Posterior vena cava (tissue), 2 donors: Measurements from ENCODE around the gene RAP1A. TPM values are rescaled to one million over a fixed set of nuclear protein-coding genes. Genes with fewer than 3 reads are reported as not detected.

Experiments used
- DNase-seq: peaks from one replicate; pipeline ENCODE4 v3.0.0-alpha.2; 2020; ENCODE audit warnings: low spot score
- intact Hi-C, 2 donors: fragments of 100-400 bp; cut with DNase I; formaldehyde crosslinking; loops; one replicate each; pipeline versions ENCODE4 v1.14.1 to v1.14.2; 2022 to 2023
- long read RNA-seq, 2 donors: library from polyadenylated mRNA; unstranded; transcript quantifications; one replicate each; pipeline ENCODE4 v2.0.0, GENCODE V29; 2020 to 2021
- total RNA-seq, 2 donors: library from RNA; stranded (reverse); fragmentation: NEBNext Ultra II Directional; extraction: Animal tissue kit (Norgen Biotek cat#: 25700); gene quantifications; one replicate each; pipeline ENCODE4 v1.2.1, GENCODE V29; 2021
- donor health status: DM: yes; HTN: yes; CAD: no.
- donor health status: DM: yes; HTN: yes; CAD: no.

The RAP1A gene
- 100 to 1,000 TPM; 187 to 227 TPM for total RNA-seq
- long read RNA-seq, donor 1, full-length matches to known transcripts, result 30 of 53 reads
- long read RNA-seq, donor 1, partial matches to known transcripts, result 7 of 53 reads
- long read RNA-seq, donor 1, other reads (novel, unspliced or antisense), result 16 of 53 reads
- long read RNA-seq, donor 2, full-length matches to known transcripts, result 103 of 132 reads
- long read RNA-seq, donor 2, partial matches to known transcripts, result 9 of 132 reads
- long read RNA-seq, donor 2, other reads (novel, unspliced or antisense), result 20 of 132 reads

DNA sequence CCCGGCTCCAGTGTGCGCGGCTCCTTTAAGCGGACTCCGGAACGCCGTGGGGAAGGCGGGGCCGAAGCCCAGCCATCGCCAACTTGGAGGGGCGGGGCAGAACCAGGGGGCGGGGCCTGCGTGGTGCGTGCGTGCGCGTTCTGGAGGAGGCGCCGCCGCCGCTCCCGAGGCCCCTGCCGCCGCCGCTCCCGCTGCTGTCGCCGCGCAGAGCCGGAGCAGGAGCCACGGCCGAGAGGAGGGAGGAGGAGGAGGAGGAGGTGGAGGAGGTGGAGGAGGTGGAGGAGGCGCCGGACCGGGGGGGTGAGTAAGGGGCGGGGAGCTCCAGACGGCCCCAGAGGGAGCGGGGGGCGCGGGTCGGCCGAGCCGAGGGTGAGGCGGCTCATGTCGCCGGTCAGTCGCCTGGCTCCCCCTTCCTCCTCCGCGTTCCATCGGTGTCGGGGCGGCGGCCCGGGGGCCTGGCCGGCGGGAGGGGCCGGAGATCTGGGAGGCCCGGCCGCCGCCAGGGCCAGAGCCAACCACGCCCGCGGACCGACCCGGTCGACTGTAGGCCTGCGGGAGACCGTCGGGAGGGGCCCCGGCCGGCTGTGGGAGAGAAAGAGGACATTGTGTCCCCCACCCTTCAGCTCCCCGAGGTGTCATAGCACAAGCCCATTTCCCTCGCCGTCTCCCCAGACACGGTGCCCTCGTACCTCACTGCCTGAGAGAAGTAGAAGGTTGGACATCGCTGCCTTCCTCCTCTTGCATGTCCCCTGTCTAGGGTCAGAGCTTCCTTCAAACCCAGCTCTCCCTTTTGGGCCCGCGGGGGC, at the start of gene RAP1A:
Gene RAP1A, plus strand, starts transcription at position 155 of the 806 bp plus-strand sequence. CDS start 71,572 bp downstream, outside the sequence.
- DNase-seq, result peak; percentile 98
- intact Hi-C loops, result no loop called here

DNA sequence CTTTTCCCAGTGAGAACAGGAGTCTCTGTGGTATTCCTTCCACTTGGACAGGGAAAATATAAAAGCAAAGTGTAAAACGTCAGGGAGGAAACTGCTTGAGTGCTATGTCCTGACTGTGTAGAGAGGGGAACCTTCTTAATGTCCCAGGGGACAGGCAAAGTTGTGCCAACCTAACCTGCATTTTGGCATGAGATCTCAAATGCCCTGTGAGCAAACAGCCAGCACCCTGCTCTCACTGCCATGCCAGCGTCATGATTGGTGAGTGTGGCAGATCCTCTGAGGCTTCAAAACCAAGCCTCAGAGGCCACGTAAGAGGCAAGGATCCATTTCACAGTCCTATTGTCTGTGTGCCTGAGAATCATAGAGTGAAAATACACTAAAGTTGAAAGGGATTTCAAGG, 49.7 kb upstream of the RAP1A start:
- no peak for DNase-seq
- intact Hi-C loops, result no loop called here

DNA sequence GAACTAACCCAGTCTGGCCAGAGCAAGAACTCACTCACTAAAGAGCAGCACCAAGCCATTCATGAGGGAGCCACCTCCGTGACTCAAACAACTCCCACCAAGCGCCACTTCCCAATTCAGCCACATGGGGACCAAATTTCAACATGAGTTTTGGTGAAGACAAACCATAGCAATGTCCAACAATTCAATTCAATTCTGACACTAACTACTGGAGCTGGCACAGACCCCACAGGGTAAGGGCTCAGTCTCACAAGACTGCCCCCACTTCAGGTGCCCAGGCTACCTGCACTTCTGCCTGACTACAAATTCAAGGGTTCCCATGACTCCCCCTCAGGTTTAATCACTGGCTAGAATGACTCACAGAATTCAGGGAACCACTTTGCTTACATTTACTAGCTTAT, 48.8 kb upstream of the RAP1A start:
- DNase-seq, result no peak
- intact Hi-C loops, result no loop called here

DNA sequence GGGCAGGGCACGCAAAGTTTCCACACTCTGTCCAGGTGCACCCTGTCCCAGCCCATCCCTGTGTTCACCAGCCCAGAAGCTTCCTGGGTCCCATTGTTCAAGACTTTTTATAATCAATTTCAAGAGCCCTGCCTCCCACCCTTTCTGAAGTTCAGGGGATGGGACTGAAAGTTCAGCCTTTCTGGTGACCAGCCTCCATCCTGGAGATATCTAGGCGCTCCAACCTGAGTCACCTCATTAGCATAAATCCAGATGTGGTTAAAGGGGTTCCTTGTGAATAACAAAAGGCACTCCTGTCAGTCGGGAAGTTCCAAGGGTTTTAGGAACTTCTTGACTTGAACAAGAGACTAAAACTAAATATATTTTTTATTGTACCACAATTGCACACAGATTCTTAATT, 48.4 kb upstream of the RAP1A start:
- intact Hi-C loops, result no loop called here
- no peak for DNase-seq

DNA sequence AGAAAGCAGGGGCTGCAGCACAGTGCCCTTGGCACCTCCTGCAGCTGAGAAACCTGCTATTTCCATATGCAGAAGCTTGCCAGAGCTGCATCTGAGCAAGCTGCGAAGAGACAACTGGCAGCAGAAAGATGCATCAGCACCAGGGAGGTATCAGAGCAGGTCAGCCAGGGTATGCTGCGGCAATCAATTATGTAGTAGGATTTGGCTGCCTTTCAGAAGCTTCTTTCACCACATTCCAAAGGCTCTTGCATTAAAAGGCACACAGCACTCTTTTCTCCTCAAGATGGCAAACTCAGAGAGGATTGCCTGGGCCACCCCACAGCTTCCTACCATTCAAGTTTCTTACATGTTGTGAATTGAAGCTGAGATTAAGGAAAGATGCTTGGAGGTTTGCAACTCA, 47.6 kb upstream of the RAP1A start:
- intact Hi-C loops, result no loop called here
- DNase-seq, result no peak

DNA sequence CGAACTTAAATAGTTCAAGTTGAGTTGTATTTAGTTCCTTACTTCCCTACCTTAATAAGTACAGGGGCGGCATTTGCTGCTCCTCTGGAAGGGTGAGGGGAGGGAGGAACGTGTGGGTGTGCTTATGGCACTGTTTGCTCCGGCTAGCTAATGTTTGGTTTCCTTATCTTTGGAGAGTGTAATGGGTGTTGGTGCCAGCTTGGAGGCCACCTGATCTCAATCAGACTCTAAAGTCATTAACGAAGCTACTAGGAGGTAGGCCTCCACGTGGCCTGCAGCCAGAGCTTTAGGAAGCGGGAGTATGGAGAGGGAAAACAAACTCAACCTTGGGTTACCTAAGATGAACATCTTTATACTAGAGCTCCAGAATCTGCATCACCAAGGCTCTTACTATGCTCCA, 43.0 kb upstream of the RAP1A start:
- DNase-seq, result no peak
- intact Hi-C loops, result no loop called here

DNA sequence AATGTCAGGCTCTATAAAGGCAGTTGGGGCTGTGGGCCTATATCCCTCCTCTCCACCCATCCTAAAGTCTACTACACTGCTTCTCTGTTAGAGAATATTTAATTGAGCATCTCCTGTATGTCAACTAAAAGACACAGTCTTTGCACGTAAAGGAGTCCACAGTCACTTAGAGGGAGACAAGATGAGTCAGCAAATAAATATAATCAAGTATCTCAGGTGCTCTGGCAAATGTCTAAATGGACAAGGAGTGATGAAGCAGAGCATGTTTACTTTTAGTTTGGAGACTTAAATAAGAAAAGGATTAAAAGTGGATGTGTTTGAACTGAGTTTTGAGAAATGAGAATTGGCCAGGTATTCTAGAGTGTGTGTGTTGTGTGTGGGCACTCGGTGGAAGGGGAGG, 41.8 kb upstream of the RAP1A start:
- intact Hi-C loops, result no loop called here
- no peak for DNase-seq

DNA sequence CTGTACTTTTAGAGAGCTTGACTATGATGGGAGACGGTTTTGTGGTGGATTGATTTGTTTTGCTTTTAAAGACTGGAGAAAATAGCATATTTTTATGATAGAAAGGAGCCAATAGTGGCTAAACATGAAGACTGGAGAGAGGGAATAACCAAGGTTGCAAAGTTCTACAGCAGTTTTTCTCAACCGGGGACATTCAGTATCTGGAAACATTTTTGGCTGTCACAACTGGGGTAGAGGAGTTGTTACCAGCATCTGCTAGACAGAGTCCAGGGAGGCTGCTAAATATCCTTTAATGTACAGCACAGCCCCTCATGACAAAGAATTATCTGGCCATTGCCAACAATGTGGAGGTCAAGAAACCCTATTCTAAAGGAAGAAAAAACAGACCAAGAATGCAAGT, 38.4 kb upstream of the RAP1A start:
- no peak for DNase-seq
- intact Hi-C loops, result no loop called here

DNA sequence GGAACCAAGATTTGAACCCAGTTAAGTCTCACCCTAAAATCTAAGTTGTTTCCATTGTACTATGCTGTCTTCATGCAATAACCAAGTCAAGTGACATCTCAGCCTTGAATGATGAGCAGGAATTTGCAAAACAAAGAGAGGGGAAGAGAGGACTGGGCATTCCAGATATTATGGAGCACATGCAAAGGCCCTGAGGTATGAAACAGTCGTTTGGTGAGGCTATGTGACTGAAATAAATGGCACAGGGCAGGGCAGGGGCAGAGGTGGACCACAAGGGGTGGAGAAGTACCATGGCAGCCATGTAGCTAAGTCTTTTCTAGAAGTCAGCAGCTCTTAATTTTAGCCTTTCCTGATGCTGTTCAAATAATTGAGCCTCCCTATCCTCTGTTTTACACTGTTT, 37.6 kb upstream of the RAP1A start:
- DNase-seq, result no peak
- intact Hi-C loops, result no loop called here

DNA sequence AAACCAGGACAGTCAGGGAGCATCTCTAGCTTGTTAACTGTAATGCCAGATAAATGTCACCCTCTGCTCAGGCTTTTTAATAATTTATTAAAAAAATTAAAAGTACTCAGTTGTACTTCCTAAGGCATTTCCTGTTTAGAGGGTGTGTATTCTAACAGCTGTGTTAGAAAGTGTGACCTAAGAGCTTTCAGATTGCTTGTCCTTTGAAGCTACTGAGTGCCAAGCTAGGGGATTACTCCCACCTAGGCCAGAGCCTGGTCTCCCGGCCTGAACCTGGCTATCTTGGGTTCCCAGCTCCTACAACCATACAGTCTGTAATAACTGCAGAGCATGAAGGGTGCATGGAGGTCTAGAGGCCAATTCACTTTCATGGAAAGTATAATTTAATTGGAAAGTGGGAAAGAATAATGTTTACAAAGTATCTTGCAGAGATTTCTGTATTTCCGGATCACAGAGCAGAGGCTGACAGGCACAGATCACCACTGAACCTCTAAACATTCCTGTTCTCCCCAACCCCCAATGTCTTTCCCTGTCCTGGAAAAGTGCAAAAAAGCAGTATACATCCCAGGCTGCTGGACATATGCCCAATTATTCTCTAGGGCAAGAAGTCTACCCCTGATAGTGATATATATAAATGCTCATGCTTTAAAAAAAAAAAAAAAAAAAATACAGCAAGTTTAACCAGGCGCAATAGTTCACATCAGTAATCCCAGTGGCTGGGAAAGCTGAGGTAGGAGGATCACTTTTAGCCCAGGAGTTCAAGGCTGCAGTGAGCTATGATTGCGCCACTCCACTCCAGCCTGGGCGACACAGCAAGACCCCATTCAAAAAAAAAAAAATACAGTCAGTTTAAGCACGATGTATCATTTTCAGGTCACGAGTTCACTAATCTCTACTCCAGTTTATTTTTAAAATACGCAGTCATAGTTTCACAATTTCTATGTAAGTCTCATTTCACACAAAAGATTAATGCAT, 36.7 kb upstream of the RAP1A start:
- DNase-seq, result no peak
- intact Hi-C loops, result no loop called here

DNA sequence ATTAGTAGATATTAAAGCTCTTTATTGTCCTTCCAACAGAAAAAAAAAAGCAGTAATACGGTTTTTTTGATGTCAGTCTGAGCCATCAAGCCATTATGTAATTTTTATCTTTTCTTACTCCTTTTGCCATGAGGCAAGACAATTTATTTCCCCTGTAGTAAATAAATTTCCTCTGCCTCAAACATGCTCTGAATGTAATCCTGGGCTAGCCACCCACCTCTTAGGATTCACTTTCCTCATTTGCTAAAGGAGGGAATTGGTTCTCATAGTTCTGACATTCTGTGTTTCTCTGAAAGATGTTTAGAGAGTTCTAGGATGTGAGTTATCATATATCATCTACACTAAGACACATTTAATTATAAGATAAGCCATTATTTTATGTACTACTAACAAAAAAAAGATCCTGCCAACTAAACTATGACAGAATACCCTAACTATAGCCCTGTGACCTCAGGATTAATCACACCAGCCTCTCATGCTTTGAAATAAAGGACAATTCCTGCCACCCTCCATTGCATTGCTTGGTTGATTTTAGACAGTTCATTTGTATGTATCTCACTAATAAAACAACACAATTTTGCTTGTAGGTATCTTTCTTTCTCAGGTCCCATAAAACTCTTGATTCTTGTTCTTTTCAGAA, 34.0 kb upstream of the RAP1A start:
- intact Hi-C loops, result no loop called here
- no peak for DNase-seq

DNA sequence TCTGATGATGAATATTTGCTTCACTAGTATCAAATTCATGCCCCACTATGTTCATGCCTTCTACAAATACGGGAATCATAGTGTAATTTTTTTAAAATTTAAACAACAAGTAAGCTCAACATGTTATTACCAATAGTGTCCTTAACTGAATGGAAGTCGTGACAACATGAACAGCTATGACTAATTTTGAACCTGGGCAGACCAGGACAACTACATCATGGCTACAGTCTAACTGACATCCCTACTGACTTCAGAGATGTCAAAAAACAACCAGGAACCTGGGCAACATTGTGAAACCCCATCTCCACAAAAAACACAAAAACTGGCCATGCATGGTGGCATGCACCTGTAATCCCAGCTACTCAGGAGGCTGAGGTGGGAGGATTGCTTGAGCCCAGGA, 33.5 kb upstream of the RAP1A start:
- no peak for DNase-seq
- intact Hi-C loops, result no loop called here

DNA sequence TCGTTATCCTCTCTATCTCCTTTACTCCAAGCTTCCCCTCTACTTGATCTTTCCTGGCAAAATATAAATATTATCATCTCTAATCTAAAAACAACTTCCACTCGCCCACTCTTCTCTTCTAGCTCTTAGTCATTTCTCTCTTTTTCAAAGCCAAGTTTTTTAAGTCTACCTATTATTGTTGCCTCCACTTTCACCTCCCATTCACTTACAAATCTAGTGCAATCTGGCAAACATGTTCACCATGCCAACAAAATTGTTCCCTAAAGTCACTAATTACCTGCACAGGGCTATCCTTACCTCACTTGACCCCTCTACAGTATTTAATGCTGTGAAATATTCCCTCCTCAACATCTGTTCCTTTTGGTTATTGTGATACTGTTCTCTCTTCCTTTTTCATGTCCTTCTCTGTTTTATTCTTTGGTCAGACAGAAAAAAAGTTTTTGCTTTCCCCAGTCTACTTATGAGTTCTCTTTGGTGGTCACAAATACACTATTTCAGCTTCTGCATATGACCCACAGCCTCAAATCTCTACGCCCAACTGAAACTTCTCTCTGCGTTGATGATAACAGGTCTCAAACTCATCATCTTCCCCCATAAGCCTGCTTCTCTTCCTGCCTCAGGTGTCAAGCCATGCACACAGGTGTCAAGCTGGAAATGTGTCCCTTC, 31.9 kb upstream of the RAP1A start:
- intact Hi-C loops, result no loop called here
- DNase-seq, result no peak

DNA sequence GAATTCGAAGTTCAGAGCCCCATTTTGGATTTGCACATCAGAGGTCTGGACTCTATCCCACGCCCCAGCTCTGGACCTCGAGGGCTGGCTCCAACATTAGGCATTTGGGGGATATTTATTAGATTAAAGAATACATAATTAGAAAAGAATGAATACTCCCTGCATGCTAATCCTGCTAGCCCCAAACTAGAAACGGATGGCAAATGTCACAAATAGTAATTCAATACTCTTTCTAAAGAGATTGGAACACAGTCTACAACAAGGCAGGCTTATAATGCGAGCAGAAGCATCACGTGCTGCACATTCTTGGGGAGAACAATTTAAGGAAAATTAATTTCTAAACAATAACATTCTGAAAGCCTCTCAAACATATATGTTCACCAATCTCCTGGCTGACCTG, 27.7 kb upstream of the RAP1A start:
- intact Hi-C loops, result no loop called here
- no peak for DNase-seq

DNA sequence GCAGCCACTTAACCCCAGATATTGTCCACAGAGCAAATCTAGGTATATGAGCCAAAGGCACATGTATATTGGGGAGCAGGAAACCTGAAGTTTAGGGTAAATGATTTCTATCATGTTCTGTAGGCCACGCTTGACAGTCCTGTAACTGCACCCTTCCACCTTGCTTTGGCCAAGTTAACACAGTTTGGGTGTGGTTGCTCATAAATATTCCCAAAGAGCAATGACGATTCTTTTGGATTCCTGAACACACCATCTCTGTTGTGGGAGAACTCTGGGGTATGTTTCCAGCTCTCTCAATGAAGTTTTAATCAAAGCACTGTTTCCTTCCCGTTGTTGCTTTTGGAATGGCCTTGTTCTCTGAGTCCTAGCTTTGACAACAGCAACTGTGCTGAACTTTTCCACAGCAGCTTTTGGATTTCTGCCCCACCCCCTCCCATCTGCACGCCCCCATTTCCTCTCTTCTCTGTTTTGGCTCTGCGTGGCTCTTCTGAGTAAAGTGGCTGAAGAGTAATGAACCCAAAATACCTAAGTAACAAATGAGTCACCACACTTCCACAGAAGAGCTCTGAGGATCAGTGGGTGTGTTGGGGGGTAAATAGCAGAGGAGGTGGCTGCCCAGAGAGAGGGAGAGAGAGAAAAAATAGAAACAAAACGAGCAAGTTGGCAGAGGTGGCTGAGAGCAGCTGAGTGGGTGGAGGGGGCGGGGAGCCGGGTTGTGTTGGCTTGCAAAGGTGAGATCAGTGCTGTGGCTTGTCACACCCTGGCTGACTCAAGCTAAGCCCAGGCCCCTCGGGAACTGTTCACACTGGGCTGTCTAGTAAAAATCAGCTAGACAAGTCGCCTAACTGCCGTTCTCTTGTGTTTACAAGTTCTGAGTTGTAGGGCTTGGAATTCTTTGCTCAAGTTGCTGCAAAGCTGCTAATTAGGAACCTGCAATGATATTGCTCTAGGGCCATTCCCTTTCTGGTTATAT, 26.9 kb upstream of the RAP1A start:
- DNase-seq, result peak; percentile 93
- intact Hi-C loops, result no loop called here

DNA sequence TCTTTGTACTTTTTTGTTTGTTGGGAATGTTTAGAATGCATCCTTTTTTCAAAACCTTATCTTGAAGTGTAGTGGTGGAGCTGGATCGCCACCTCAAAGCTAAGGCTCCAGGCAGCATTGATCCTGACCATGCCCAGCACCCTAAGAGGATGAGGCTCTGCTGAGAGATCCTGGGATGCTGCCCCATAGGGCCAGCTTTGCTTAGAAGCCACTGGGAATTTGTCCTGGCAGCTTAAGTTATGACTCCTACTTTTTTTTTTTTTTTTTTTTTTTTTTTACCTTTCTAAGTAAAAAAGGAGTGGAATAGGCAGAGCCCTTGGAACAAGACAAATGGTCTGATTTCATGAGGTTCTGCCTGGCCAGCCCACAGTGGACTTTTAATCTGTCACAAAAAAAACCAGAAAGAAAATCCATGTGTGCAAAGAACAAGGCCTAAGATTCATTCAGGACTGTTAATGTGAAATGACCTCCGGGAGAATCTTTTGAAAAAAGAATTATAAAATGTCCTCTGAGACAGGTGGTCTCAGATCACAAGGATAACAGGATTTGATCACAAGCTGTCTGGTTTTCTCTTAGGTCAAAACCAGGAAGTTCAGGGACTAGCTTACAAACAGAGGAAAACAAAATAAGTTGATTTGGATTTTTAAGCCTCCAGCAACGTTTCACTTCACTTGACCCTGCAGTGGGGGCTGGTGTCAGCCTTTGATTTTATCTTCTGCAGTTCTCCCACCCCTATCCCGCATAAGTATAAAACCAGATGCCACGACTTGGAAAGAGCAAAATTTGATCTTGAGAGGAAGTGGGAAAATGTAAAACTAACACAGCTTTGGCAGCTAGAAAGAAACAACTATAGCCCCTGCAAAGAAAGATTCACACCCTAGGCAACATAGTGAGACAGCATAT, 25.9 kb upstream of the RAP1A start:
- intact Hi-C loops, result no loop called here
- no peak for DNase-seq

DNA sequence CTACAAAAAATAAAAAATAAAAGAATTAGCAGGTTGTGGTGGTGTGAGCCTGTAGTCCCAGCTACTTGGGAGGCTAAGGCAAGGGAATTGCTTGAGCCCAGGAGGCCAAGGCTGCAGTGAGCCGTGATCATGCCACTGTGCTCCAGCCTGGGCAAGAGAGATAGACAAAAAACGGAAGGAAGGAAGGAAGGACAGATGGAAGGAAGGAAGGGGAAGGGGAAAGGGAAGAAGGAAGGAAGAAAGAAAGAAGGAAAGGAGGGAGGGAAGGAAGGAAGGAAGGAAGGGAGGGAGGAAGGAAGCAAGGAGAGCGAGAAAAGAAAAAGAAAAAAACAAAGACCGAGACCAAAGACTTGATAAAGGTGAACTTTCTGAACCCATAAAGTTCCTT, 25.3 kb upstream of the RAP1A start:
- DNase-seq, result no peak
- intact Hi-C loops, result no loop called here
